ENCODE measurements around the gene HAGHL. TPM values are rescaled to one million over a fixed set of nuclear protein-coding genes. Genes with fewer than 3 reads are reported as not detected.

HAGHL gene
- total and polyA plus RNA-seq, 4 donors: 4.1 to 26.7 (median 13.1) TPM

- H3K4me3 ChIP-seq: no peak overlapping the region
- no peak for TF ChIP-seq CTCF (IDR thresholded peaks at IDR 0.05; ENCODE audit: control extremely low read depth, extremely low read depth)
- no peak overlapping the region for H3K27ac ChIP-seq (ENCODE audit: low read depth in 1 of 2, low read length in 1 of 2)
- H3K27me3 ChIP-seq (ENCODE audit: control insufficient read depth in 3 of 3, insufficient read depth in 3 of 3, low read length in 2 of 3): peaks cover 0 to 7% (median 4%) of the 10 kb centered on the region in 3 donors
- ATAC-seq (ENCODE audit: insufficient read depth, low FRiP score) (peak; percentile 23), DNase-seq (peak; percentile 50 to 70 (median 67))
- no peak overlapping the region for H3K9ac ChIP-seq (ENCODE audit: insufficient read depth in 1 of 2, low read length in 2 of 2)
- no peaks in the 10 kb centered on the region for H3K9me3 ChIP-seq (ENCODE audit: control insufficient read depth in 4 of 4, insufficient read depth in 3 of 4, low read length in 3 of 4)
- WGBS, 2 donors: 1 to 2% methylated on average over 68 to 80 of the region's 80 CpGs
- peaks cover 0 to 17% (median 3%) of the 10 kb centered on the region in 4 donors for H3K36me3 ChIP-seq (ENCODE audit: control insufficient read depth in 4 of 4, insufficient read depth in 4 of 4, low read length in 4 of 4)
- H3K4me1 ChIP-seq (ENCODE audit: control insufficient read depth in 5 of 5, insufficient read depth in 5 of 5, low read length in 5 of 5): peaks cover 0 to 9% (median 3%) of the 10 kb centered on the region in 5 donors
Observed at GRCh38 chr16:728131-728889, 1.4 kb downstream of the HAGHL start.

- DNase-seq (no peak), ATAC-seq (ENCODE audit: insufficient read depth, low FRiP score) (no peak)
- peaks cover 4 to 25% (median 6%) of the 10 kb centered on the region in 4 donors for H3K36me3 ChIP-seq (ENCODE audit: control insufficient read depth in 4 of 4, insufficient read depth in 4 of 4, low read length in 4 of 4)
- H3K4me3 ChIP-seq: no peak overlapping the region
- no peak for TF ChIP-seq CTCF (IDR thresholded peaks at IDR 0.05; ENCODE audit: control extremely low read depth, extremely low read depth)
- peaks cover 0 to 9% (median 3%) of the 10 kb centered on the region in 5 donors for H3K4me1 ChIP-seq (ENCODE audit: control insufficient read depth in 5 of 5, insufficient read depth in 5 of 5, low read length in 5 of 5)
- no peak overlapping the region for H3K27ac ChIP-seq (ENCODE audit: low read depth in 1 of 2, low read length in 1 of 2)
- no peak overlapping the region for H3K9ac ChIP-seq (ENCODE audit: insufficient read depth in 1 of 2, low read length in 2 of 2)
- H3K9me3 ChIP-seq (ENCODE audit: control insufficient read depth in 4 of 4, insufficient read depth in 3 of 4, low read length in 3 of 4): no peaks in the 10 kb centered on the region
- WGBS, 2 donors: 57 to 75% methylated on average over 52 to 55 of the region's 55 CpGs
- peaks cover 0 to 7% (median 4%) of the 10 kb centered on the region in 3 donors for H3K27me3 ChIP-seq (ENCODE audit: control insufficient read depth in 3 of 3, insufficient read depth in 3 of 3, low read length in 2 of 3)
Observed at GRCh38 chr16:728890-729744, 2.2 kb downstream of the HAGHL start.

GRCh38 chr16:729768-730665, 3.1 kb downstream of the HAGHL start:
- Histone ChIP-seq H3K27ac (ENCODE audit: low read depth in 1 of 2, low read length in 1 of 2) (no peak overlapping the region), H3K4me1 (ENCODE audit: control insufficient read depth in 5 of 5, insufficient read depth in 5 of 5, low read length in 5 of 5) (peaks cover 0 to 9% (median 3%) of the 10 kb centered on the region in 5 donors), H3K9ac (ENCODE audit: insufficient read depth in 1 of 2, low read length in 2 of 2) (no peak overlapping the region), H3K36me3 (ENCODE audit: control insufficient read depth in 4 of 4, insufficient read depth in 4 of 4, low read length in 4 of 4) (peaks cover 4 to 33% (median 8%) of the 10 kb centered on the region in 4 donors), H3K27me3 (ENCODE audit: control insufficient read depth in 3 of 3, insufficient read depth in 3 of 3, low read length in 2 of 3) (peaks cover 0 to 7% (median 4%) of the 10 kb centered on the region in 3 donors), H3K4me3 (no peak overlapping the region), H3K9me3 (ENCODE audit: control insufficient read depth in 4 of 4, insufficient read depth in 3 of 4, low read length in 3 of 4) (no peaks in the 10 kb centered on the region)
- no peak for DNase-seq
- no peak for ATAC-seq (ENCODE audit: insufficient read depth, low FRiP score)
- 93 to 94% methylated on average over 37 of the region's 37 CpGs for WGBS, 2 donors
- no peak for TF ChIP-seq CTCF (IDR thresholded peaks at IDR 0.05; ENCODE audit: control extremely low read depth, extremely low read depth)

All from lung (tissue), 12 donors.